ENCODE data around the gene SEMA4D.

Gene SEMA4D

DNA sequence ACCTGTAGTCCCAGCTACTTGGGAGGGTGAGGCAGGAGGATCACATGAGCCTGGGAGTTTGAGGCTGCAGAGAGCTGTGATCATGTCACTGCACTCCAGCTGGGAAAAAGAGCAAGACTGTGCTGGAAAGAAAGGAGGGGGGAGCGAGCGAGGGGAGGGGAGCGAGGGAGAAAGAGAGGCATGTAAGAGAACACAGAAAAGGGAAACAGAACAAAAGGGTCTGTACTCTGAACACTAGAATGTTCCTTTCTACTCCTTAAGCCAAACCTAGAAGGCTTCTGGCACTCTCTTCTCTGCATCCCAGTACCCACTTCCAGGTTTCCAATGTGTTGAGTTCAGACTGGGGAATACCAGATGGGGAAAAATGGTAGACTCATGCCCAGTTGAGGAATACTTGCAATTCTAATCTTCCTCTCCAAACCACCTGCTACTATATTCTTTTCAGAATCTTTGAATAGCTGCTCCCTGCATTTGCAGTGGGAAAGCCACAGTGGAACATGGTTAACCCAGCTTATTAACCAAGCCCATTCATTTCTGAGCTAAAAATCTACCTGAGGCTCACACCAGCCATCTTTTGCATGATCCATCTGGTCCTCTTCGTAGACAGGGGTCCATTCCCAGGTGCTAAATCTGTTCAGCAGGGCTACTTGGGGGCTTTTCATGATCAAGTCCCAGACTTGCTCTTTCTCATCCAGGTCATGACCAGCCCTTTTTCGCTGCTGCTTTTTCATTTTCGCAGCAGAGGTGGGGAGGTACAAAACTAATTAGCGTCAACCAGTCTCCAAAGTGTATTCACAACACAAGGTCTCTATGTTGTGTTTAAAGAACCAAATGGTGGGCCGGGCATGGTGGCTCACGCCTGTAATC is 34.9 kb downstream of the SEMA4D start:
- DNase-seq, result no peak

GRCh38 chr9:89462199-89462598 is 35.7 kb downstream of the SEMA4D start:
- DNase-seq, result no peak

DNA sequence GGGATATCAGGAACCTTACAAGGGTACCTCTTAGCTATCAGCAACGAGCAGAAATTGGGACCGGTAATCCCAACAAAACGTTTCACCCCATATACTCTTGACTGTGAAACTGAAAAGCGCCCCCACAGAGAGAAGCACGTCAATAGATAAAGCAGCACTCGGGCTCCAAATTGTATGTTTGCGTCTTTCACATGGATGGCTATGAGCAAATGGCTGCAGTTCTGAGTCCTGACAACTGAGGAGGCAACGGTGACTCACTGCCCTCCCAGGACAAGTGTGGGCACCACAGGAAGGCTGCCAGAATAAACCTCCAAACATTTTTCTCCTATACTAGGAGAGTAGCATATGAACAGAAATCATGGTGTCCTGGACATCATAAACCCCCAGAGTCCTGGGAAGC is 36.6 kb downstream of the SEMA4D start:
- DNase-seq, result peak; percentile 63

DNA sequence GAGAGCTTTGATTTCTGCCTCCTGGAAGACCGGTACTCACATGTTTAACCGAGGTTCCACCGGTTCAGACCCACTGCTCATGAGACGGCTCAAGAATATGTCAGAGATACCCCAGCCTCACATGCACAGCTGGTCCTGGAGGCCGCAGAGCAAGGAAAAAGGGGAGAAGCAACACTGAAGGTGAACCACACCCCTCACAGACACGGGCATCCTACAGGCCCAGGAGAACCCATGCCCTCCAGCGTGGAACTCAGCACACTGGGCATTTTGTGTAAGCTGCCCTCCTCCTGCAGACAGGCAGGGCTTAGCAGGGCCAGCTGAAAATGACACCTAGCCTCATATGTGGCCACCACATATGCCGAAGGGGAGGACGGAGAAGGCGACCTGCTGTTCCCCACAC is 37.4 kb downstream of the SEMA4D start:
- no peak for DNase-seq

GRCh38 chr9:89458768-89459496 is 39.0 kb downstream of the SEMA4D start:
- no peak for DNase-seq

DNA sequence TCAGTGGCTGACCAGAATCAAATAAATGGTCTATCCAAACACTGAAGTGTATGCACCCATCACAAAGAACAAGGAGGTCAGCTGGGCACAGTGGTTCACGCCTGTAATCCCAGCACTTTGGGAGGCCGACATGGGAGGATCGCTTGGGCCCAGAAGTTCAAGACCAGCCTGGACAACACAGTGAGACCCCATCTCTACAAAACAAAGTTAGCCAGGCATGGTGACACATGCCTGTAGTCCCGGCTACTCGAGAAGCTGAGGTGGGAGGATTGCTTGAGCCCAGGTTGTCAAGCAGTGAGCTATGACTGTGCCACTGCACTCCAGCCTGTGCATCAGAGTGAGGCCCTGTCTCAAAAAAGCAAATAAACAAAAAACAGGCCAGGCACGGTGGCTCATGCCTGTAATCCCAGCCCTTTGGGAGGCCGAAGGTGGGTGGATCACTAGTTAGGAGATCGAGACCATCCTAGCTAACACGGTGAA is 40.5 kb downstream of the SEMA4D start:
- no peak for DNase-seq

DNA sequence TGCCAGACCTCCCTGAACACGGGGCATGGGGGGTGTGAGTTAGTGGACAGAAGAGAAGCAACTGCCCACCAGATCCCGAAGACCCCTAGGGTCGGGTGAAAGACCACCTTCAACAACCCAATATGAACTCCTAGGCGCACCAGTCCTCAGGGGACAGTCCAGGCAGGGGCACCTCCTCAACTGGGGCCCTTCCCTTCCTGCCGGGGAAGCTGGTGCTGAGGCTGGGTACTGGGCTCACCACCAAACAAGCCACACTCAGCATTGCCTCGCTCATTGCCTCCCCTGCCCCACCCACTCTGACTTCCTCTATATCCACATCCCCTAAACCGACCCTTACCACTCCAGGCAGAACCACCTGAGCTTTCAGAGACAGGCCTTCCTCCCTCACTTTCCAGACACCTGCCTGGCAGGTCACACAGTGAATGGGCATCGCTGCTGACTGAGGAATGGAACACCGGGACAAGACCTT is 42.5 kb downstream of the SEMA4D start:
- DNase-seq, result no peak

GRCh38 chr9:89454498-89455355 is 43.2 kb downstream of the SEMA4D start:
- no peak for DNase-seq

DNA sequence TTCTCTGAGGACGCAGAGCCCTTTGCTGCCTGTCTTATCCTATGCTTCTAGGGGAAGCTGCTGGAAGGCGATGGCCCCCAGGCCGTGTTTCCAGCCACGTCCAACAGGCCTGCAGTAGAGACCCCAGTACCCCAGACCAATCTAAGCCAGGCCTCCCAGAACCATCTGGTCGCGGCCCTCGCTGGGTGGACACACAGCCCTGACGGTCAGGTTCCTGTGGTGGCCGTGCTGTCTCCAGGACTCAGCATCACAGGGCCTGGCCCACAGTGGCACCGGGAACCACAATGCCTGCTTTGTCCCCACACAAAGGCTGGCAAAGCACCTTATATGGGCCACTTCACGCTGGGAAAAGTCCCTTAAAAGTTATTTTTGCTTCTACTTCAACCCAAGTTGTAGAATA is 44.5 kb downstream of the SEMA4D start:
- DNase-seq, result no peak

- DNase-seq, result no peak
These were observed 45.4 kb downstream of the SEMA4D start for GRCh38 chr9:89452561-89452960.

DNA sequence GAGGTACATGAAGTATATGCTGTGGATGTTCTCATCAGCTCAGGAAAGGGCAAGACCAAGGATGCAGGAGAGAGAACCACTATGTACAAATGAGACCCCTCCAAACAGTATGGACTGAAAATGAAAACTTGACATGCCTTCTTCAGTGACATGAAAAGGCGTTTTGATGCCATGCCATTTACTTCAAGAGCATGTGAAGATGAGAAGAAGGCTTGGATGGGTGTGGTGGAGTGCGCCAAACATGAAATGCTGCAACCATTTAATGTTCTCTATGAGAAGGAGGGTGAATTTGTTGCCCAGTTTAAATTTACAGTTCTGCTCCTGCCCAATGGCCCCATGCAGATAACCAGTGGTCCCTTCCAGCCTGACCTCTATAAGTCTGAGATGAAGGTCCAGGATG is 47.7 kb downstream of the SEMA4D start:
- DNase-seq, result no peak

- DNase-seq, result peak; percentile 3
These were observed 48.6 kb downstream of the SEMA4D start for GRCh38 chr9:89449261-89449671.

- DNase-seq, result no peak
These were observed 49.1 kb downstream of the SEMA4D start for GRCh38 chr9:89448821-89449220.

DNA sequence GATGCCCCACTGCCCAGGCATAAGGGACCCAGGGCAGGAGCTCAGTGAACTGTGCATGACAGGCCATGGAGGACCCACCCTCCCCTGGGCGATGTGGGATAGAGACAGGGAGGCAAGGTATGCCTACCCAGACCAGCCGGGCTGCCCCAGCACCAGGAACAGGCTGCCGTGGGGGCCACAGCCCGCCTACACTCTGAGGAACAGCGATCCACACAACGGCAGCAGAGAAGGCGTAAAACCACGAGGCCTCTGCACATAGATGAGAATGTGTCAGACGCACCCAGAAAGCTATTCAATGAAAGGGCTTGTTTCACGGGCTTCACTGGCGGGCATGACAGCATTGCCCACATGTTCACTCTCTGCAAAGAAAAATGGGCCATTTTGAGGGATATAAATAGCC is 49.5 kb downstream of the SEMA4D start:
- DNase-seq, result peak; percentile 68

DNA sequence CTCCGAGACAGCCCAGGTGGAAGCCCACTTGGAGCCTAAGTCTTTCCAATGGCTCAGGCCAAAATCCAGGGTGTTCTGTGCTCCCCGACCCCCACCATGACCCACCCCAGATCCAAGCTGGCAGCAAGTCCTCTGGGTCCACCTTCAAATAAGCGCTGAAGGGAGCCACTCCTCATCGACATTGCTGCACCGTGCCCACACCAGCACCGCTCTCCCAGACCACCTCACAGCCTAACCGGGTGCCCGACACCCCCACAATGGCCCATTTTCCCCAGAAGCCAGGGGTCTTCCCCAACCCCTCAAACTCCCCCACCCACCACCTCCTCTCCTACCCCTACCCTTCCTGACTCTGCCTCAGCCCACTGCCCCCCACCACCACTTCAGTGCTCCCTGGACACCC is 50.5 kb downstream of the SEMA4D start:
- DNase-seq, result no peak

DNA sequence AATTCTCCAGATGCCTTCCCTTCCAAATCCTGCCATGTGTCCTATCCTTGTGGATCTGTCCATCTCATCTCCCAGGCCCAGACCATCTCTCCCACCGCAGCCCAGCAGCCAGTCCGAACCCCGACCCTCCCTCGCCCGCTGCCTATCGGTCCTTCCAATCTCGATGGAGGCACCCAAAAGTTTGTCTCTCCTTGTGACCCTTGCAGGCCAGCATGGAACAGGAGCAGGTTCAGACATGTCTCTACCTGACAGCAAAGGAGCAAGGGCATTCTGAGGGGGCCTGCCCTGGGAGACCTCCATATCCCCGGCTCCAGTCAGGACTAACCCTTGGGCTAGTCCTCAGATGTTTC is 51.0 kb downstream of the SEMA4D start:
- no peak for DNase-seq

DNA sequence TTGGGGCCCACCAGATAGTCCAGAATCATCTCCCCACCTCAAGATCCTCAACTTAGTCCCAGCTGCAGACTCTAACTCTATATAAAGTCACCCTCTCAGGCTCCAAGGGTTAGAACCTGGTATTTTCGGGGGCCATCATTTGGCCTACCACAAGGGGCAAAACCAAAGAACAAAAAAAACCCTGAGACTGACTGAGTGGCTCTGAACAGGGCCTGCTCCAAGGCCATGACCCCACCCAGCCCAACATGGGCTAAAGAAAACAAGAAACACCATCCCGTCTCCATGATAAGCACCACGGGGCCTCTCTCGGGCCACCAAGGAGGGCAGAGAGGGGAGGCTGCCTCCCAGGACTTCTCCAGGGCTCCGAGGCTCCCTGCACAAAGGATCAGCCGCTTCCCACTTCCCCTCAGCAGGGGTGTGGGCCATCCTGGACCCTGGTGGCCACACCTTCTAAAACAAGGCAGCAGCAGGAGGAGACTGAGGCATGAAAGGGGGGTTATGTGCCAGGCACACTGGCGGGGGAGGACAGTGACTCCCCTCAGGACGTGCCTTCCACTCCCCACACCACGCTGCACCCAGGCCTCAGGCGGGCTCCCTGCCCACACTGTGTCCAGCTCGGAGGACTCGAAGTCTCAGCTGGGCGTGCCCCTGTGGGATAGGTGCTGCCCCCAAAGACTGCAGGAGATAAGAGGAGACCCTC is 51.5 kb downstream of the SEMA4D start:
- no peak for DNase-seq

DNA sequence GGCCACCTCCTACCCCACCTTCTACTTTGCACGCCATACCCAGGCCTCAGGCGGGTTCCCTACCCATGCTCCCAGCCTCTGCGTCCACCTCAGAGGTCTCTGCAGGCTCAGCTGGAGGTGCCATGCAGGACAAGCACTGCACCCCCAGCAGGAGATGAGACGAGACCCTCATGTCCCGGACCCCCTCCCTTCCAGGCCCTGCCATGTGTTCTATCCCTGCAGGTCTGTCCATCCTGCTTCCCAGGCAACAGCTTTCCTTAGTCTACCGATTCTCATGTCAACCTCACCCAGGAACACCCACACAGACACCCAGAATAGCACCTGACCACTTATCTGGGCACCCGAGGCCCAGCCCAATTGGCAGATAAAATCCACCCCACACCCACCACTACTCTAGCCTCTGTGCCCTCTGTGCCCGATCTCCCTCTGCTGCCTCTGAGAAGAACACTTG is 52.1 kb downstream of the SEMA4D start:
- no peak for DNase-seq

DNA sequence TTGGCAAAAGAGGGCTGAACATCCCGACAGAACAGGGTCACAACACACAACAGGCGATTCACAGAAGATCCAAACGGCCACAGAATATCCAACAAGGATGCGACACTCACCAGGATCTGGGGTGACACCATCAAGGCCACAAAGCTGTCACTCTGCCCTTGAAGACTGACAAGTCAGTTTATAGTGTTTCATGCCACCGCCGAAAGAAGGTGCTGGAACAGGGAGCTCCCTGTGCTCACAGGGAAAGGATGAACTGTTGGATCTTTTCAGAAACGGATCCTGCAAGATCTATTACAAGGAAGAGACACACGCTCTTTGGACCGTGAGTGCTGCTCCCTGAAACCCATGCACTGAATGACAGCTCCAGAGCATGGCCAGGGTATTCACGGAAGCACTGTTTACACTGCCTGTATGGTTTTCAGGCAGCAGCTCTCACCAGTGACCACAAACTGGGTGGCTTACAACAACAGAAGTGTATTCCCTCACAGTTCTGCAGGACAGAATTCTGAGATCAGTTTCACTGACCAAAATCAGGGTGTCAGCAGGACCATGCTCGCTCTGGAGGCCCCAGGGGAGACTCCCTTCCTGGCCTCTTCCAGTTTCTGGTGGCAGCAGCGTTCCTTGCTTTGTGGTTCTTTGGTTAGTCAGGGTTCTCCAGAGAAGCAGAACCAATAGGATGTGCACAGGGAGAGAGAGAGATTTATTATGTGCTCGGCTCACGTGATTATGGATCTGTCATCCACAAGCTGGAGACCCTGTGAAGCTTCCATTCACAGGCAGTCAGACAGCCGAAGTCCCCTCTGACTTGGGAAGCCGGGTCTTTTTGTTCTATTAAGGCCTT is 52.8 kb downstream of the SEMA4D start:
- DNase-seq, result no peak

GRCh38 chr9:89444274-89444673 is 53.6 kb downstream of the SEMA4D start:
- DNase-seq, result peak; percentile 63
